ENCODE results near the gene CDKN1A. TPM values are rescaled to one million over a fixed set of nuclear protein-coding genes. Genes with fewer than 3 reads are reported as not detected.

Gene CDKN1A
- total RNA-seq, 1 experiment from 2014 or later: 75.1 TPM

DNA sequence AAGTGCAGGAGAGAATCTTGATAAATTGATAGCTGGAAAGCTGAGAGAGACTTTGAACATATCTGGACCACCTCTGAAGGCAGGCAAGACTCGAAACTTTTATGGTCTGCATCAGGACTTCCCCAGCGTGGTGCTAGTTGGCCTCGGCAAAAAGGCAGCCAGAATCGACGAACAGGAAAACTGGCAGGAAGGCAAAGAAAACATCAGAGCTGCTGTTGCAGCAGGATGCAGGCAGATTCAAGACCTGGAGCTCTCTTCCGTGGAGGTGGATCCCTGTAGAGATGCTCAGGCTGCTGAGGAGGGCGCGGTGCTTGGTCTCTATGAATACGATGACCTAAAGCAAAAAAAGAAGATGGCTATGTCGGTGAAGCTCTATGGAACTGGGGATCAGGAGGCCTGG is 4.6 kb upstream of the CDKN1A start:
- Mint-ChIP-seq H3K27ac (no peak overlapping the region), H3K27me3 (ENCODE audit: low read depth) (peaks cover 14% of the 10 kb centered on the region), H3K4me1 (peaks cover 43% of the 10 kb centered on the region), H3K36me3 (no peaks in the 10 kb centered on the region), H3K4me3 (no peak overlapping the region), H3K9me3 (peaks cover 9% of the 10 kb centered on the region; the same call in 1 of the 2 replicates)
- ChIA-PET POLR2A (no interaction called here), CTCF (interaction anchor here (1.1 to 2.2 kb wide), 2 partner anchors 18 to 59 kb away, joined by 3 to 6 read pairs; no protein-coding TSS in a partner anchor)
- DNase-seq (ENCODE audit: low spot score) (no peak), ATAC-seq (no peak)
- no peak for TF ChIP-seq ZNF396 (CRISPR knock-in tag; IDR thresholded peaks at IDR 0.05; ENCODE audit: borderline replicate concordance)
- no peak for TF ChIP-seq ZNF425 (CRISPR knock-in tag; conservative IDR thresholded peaks at IDR 0.05)
- no peak for TF ChIP-seq NFATC4 (CRISPR knock-in tag; IDR thresholded peaks at IDR 0.05)
- TF ChIP-seq PRDM15 (CRISPR knock-in tag; IDR thresholded peaks at IDR 0.05): peak; percentile 64
- TF ChIP-seq TP53 (CRISPR knock-in tag; IDR thresholded peaks at IDR 0.05): no peak

- CTCF ChIA-PET: interaction anchor here (2.2 kb wide), 1 partner anchor 60 kb away, joined by 6 read pairs; no protein-coding TSS in a partner anchor
- Mint-ChIP-seq H3K27me3 (ENCODE audit: low read depth) (peaks cover 21% of the 10 kb centered on the region), H3K4me1 (peaks cover 33% of the 10 kb centered on the region), H3K4me3 (no peak overlapping the region), H3K27ac (no peak overlapping the region; the same call in 1 of the 2 replicates), H3K9me3 (peaks cover 9% of the 10 kb centered on the region; the same call in 1 of the 2 replicates), H3K36me3 (no peaks in the 10 kb centered on the region)
- no peak for DNase-seq (ENCODE audit: low spot score)
- TF ChIP-seq TEAD4 (CRISPR knock-in tag; IDR thresholded peaks at IDR 0.05) (no peak), KAT7 (CRISPR knock-in tag; IDR thresholded peaks at IDR 0.05; ENCODE audit: borderline replicate concordance) (no peak), EMX1 (CRISPR knock-in tag; IDR thresholded peaks at IDR 0.05) (no peak), PREB (CRISPR knock-in tag; IDR thresholded peaks at IDR 0.05; ENCODE audit: borderline replicate concordance) (no peak), ZNF512 (CRISPR knock-in tag; IDR thresholded peaks at IDR 0.05; ENCODE audit: borderline replicate concordance) (no peak), GTF2I (CRISPR knock-in tag; conservative IDR thresholded peaks at IDR 0.05) (no peak), ATF6 (CRISPR knock-in tag; IDR thresholded peaks at IDR 0.05) (no peak)
- no peak for ATAC-seq
- POLR2A ChIA-PET: no interaction called here
Observed at GRCh38 chr6:36674942-36675341, 3.6 kb upstream of the CDKN1A start.

All from WTC11 (cell line).